Esophagus muscularis mucosa (tissue), 3 donors: ENCODE data around the gene SGK1.

Experiments used
- POLR2A ChIP-seq: fragments of 450-650 bp; IDR thresholded peaks from one replicate; pipeline ENCODE4 v1.6.1; 2017; ENCODE audit warnings: antibody characterized with exemption, moderate library complexity, mild to moderate bottlenecking, low read depth
- POLR2AphosphoS5 ChIP-seq, 2 donors: sonication (generic); formaldehyde crosslinking; IDR thresholded peaks; one replicate each; pipeline ENCODE4 v1.6.1; 2017; ENCODE audit warnings: antibody characterized with exemption in 2 of 2
- TF ChIP-seq, protein P1 (sequence below), 3 experiments: fragments of 200-600 bp in 2 of 3; fragments of 450-650 bp in 1 of 3; sonication (generic) in 2 of 3; IDR thresholded peaks; one replicate each; pipeline ENCODE4 v1.5.1; 2017 to 2019; ENCODE audit warnings: antibody characterized with exemption in 3 of 3, mild to moderate bottlenecking in 2 of 3, moderate library complexity in 1 of 3

DNA sequence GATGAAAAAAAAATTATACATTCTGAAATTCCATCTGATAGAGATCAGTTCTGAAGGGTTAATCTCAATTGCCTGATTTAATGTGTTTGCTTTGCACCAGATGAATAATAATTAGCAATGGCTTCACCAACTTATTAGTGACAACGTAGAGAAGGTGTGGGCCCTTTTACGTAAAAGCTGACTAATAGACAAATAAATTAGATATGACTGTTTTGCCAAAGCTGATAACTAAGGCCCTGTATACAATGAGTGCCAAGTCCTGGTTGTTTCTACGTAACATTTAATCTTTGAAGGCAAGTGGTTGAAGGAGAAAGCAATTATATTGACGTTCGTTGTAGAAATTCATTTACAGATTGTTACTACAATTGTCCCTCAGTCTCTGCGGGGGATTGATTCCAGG lies 10.8 kb downstream of the SGK1 start:
- TF ChIP-seq POLR2AphosphoS5 (IDR thresholded peaks at IDR 0.05) (no peak), POLR2A (no peak)
- TF ChIP-seq, protein P1, sequence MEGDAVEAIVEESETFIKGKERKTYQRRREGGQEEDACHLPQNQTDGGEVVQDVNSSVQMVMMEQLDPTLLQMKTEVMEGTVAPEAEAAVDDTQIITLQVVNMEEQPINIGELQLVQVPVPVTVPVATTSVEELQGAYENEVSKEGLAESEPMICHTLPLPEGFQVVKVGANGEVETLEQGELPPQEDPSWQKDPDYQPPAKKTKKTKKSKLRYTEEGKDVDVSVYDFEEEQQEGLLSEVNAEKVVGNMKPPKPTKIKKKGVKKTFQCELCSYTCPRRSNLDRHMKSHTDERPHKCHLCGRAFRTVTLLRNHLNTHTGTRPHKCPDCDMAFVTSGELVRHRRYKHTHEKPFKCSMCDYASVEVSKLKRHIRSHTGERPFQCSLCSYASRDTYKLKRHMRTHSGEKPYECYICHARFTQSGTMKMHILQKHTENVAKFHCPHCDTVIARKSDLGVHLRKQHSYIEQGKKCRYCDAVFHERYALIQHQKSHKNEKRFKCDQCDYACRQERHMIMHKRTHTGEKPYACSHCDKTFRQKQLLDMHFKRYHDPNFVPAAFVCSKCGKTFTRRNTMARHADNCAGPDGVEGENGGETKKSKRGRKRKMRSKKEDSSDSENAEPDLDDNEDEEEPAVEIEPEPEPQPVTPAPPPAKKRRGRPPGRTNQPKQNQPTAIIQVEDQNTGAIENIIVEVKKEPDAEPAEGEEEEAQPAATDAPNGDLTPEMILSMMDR (IDR thresholded peaks at IDR 0.05): no peak
